GM10266 (cell line): ENCODE measurements around the gene OLFM1.
"Not testable (repeated sequence)": the region's sequence is repeated elsewhere in the genome, so short reads cannot be mapped to it uniquely, and the experiment has no call there.

ENCODE experiments used
- DNase-seq: peaks from one replicate; pipeline ENCODE4 v3.0.0; 2012; ENCODE audit errors: extremely low spot score
- CTCF ChIP-seq: IDR thresholded peaks from 2 replicates; pipeline ENCODE4 v1.5.1; 2012; ENCODE audit warnings: mild to moderate bottlenecking, low read depth; ENCODE audit not compliant: control insufficient read depth, insufficient read depth; ENCODE audit errors: missing control alignments

Gene OLFM1

GRCh38 chr9:135146241-135146640, 58.8 kb downstream of the OLFM1 start:
- TF ChIP-seq CTCF: no peak
- DNase-seq: no peak

GRCh38 chr9:135146766-135147473, 59.5 kb downstream of the OLFM1 start:
- no peak for DNase-seq
- no peak for TF ChIP-seq CTCF

- no peak for TF ChIP-seq CTCF
- no peak for DNase-seq
Measured at GRCh38 chr9:135147474-135147805, 60.0 kb downstream of the OLFM1 start.

- no peak for DNase-seq
- TF ChIP-seq CTCF: no peak
Measured at GRCh38 chr9:135147938-135148337, 60.5 kb downstream of the OLFM1 start.

- TF ChIP-seq CTCF: no peak
- DNase-seq: no peak
Measured at GRCh38 chr9:135148386-135148785, 60.9 kb downstream of the OLFM1 start.

- DNase-seq: not testable (repeated sequence)
Measured at GRCh38 chr9:135149901-135150300, 62.4 kb downstream of the OLFM1 start.

- no peak for DNase-seq
- TF ChIP-seq CTCF: no peak
Measured at GRCh38 chr9:135150981-135151380, 63.5 kb downstream of the OLFM1 start.
